Gastrocnemius medialis (tissue), 4 donors: Measurements from ENCODE around the gene FDX1. TPM values are rescaled to one million over a fixed set of nuclear protein-coding genes. Genes with fewer than 3 reads are reported as not detected.

Experiments
- ATAC-seq, 2 donors: fragments of 150-250 bp; one replicate each; pipeline ENCODE4 v1.9.1; 2016
- DNase-seq, 2 donors: peaks; one replicate each; pipeline ENCODE4 v3.0.0-alpha.2; 2019
- H3K27ac ChIP-seq, 4 donors: fragments of 200-600 bp; sonication (generic); 1 replicate in 1 of 4; 2 replicates in 3 of 4; pipeline ENCODE4 v1.5.1; 2016 to 2018; ENCODE audit warnings: mild to moderate bottlenecking in 2 of 4, moderate library complexity in 1 of 4
- H3K27me3 ChIP-seq, 3 donors: fragments of 200-600 bp; sonication (generic) in 2 of 3; 1 replicate in 1 of 3; 2 replicates in 2 of 3; pipeline versions ENCODE4 v1.5.1 to v1.6.0; 2016 to 2019; ENCODE audit warnings: mild to moderate bottlenecking in 1 of 3, moderate library complexity in 1 of 3
- H3K36me3 ChIP-seq, 2 donors: fragments of 200-600 bp; sonication (generic) in 1 of 2; one replicate each; pipeline ENCODE4 v1.5.1; 2017 to 2018
- H3K4me1 ChIP-seq, 2 donors: fragments of 200-600 bp; sonication (generic) in 1 of 2; one replicate each; pipeline ENCODE4 v1.5.1; 2016 to 2017; ENCODE audit warnings: mild to moderate bottlenecking in 2 of 2
- H3K4me3 ChIP-seq, 4 donors: fragments of 200-600 bp; sonication (generic) in 3 of 4; 1 replicate in 1 of 4; 2 replicates in 3 of 4; pipeline ENCODE4 v1.5.1; 2016 to 2019; ENCODE audit warnings: mild to moderate bottlenecking in 2 of 4
- H3K9me3 ChIP-seq, 3 donors: fragments of 200-600 bp; sonication (generic) in 2 of 3; 1 replicate in 1 of 3; 2 replicates in 2 of 3; pipeline ENCODE4 v1.5.1; 2016 to 2019
- POLR2A ChIP-seq, 2 donors: fragments of 450-650 bp; IDR thresholded peaks; one replicate each; pipeline ENCODE4 v1.6.1; 2017; ENCODE audit warnings: antibody characterized with exemption in 2 of 2, mild to moderate bottlenecking in 2 of 2, moderate library complexity in 2 of 2
- in situ Hi-C, 4 donors: fragments of 200-750 bp; cut with MboI; loops; one replicate each; pipeline versions ENCODE4 v1.15.0 to v1.8.0; 2017; ENCODE audit warnings: low sequenced_read_pairs in 4 of 4
- intact Hi-C: fragments of 100-400 bp; cut with DNase I; formaldehyde crosslinking; loops from one replicate; pipeline ENCODE4 v1.15.1; 2023; ENCODE audit warnings: low total_unique reads
- total RNA-seq, 4 donors: library from RNA; depleted of rRNA; stranded (reverse); fragments of >200 nt; gene quantifications; one replicate each; pipeline versions ENCODE4 v1.1.0 to v1.2.3, GENCODE V29; 2016
- TF ChIP-seq, protein P1 (sequence below), 5 experiments: fragments of 450-650 bp in 3 of 5; fragments of 200-600 bp in 2 of 5; sonication (generic) in 2 of 5; IDR thresholded peaks in 4 of 5; conservative IDR thresholded peaks in 1 of 5; 1 replicate in 4 of 5; 2 replicates in 1 of 5; pipeline ENCODE4 v1.5.1; 2016 to 2019; ENCODE audit warnings: antibody characterized with exemption in 5 of 5, mild to moderate bottlenecking in 3 of 5, moderate library complexity in 3 of 5

FDX1 gene
- total RNA-seq, 4 donors from 2014 or later: 13.3 to 25.0 (median 21.3) TPM

DNA sequence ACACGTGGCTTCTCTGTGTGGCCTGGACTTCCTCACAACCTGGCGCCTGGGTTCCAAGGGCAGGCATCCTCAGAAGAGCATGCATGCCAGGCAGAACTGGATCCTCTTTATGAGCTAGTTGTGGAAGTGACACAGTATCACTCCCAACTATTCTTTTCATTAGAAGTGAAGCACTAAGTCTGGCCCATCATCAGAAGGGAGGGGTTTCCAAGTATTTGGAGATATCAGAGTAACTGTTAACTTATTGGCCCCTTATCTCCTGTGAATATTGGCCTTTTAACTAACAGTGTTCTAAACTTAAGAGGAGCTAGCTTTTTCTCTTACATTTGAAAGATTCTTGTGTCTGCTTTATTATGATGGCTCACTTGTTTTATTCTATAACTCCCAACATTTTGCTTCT, 35.5 kb downstream of the FDX1 start:
- Histone ChIP-seq H3K36me3 (peaks cover 0 to 12% of the 10 kb centered on the region in 2 donors), H3K4me3 (no peak overlapping the region), H3K4me1 (no peaks in the 10 kb centered on the region), H3K27me3 (no peaks in the 10 kb centered on the region), H3K9me3 (no peaks in the 10 kb centered on the region), H3K27ac (no peak overlapping the region)
- intact Hi-C loops: no loop called here
- no peak for DNase-seq
- ATAC-seq: no peak
- in situ Hi-C loops: loop anchor here in 3 of 4 donors (10.0 to 25.0 kb wide), 2 partner anchors 770 to 772 kb away; partner anchors contain the start of gene POU2AF2 (in 1 of the 3)
- no peak for TF ChIP-seq POLR2A (IDR thresholded peaks at IDR 0.05)
- TF ChIP-seq, protein P1, sequence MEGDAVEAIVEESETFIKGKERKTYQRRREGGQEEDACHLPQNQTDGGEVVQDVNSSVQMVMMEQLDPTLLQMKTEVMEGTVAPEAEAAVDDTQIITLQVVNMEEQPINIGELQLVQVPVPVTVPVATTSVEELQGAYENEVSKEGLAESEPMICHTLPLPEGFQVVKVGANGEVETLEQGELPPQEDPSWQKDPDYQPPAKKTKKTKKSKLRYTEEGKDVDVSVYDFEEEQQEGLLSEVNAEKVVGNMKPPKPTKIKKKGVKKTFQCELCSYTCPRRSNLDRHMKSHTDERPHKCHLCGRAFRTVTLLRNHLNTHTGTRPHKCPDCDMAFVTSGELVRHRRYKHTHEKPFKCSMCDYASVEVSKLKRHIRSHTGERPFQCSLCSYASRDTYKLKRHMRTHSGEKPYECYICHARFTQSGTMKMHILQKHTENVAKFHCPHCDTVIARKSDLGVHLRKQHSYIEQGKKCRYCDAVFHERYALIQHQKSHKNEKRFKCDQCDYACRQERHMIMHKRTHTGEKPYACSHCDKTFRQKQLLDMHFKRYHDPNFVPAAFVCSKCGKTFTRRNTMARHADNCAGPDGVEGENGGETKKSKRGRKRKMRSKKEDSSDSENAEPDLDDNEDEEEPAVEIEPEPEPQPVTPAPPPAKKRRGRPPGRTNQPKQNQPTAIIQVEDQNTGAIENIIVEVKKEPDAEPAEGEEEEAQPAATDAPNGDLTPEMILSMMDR (IDR thresholded peaks at IDR 0.05 in 4 of 5, conservative IDR thresholded peaks at IDR 0.05 in 1 of 5): no peak

DNA sequence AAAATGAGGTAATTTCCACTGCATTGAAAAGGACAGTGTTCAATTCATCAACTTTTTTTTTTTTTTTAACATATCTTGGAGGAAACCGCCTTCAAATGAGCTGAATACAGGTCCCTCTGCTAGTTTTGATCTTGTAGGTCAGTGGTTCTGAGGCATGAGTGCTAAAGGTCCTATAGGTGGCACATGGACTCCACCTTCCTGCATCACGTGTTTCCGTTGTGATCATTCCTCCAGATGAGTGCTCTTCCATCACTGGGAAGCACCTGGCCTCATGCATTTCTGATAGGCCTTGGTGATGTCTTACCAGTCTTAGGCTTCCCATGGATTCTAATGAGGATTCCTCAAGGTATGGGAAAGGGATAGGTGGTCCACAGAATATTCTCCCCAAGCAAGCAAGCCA, 37.8 kb downstream of the FDX1 start:
- no peak for TF ChIP-seq POLR2A (IDR thresholded peaks at IDR 0.05)
- TF ChIP-seq, protein P1 (IDR thresholded peaks at IDR 0.05 in 4 of 5, conservative IDR thresholded peaks at IDR 0.05 in 1 of 5): no peak
- H3K4me3 ChIP-seq: no peak overlapping the region
- intact Hi-C loops: no loop called here
- no peak overlapping the region for H3K27ac ChIP-seq
- DNase-seq (no peak), ATAC-seq (no peak)
- in situ Hi-C loops: loop anchor here in 3 of 4 donors (10.0 to 25.0 kb wide), 2 partner anchors 767 to 770 kb away; partner anchors contain the start of gene POU2AF2 (in 1 of the 3)
- H3K4me1 ChIP-seq: no peaks in the 10 kb centered on the region
- no peaks in the 10 kb centered on the region for H3K27me3 ChIP-seq
- H3K9me3 ChIP-seq: no peaks in the 10 kb centered on the region
- H3K36me3 ChIP-seq: peaks cover 0 to 12% of the 10 kb centered on the region in 2 donors

GRCh38 chr11:110468121-110468520, 38.4 kb downstream of the FDX1 start:
- TF ChIP-seq, protein P1 (IDR thresholded peaks at IDR 0.05 in 4 of 5, conservative IDR thresholded peaks at IDR 0.05 in 1 of 5): no peak
- no peak for TF ChIP-seq POLR2A (IDR thresholded peaks at IDR 0.05)
- DNase-seq (no peak), ATAC-seq (no peak)
- in situ Hi-C loops (loop anchor here in 3 of 4 donors (10.0 to 25.0 kb wide), 2 partner anchors 767 to 769 kb away; partner anchors contain the start of gene POU2AF2 (in 1 of the 3)), intact Hi-C loops (no loop called here)
- Histone ChIP-seq H3K4me3 (no peak overlapping the region), H3K9me3 (no peaks in the 10 kb centered on the region), H3K27me3 (no peaks in the 10 kb centered on the region), H3K36me3 (peaks cover 0 to 12% of the 10 kb centered on the region in 2 donors), H3K4me1 (no peaks in the 10 kb centered on the region), H3K27ac (no peak overlapping the region)

- no peak overlapping the region for H3K27ac ChIP-seq
- H3K4me1 ChIP-seq: no peaks in the 10 kb centered on the region
- no peaks in the 10 kb centered on the region for H3K27me3 ChIP-seq
- no peak for TF ChIP-seq POLR2A (IDR thresholded peaks at IDR 0.05)
- TF ChIP-seq, protein P1 (IDR thresholded peaks at IDR 0.05 in 4 of 5, conservative IDR thresholded peaks at IDR 0.05 in 1 of 5): no peak
- no peaks in the 10 kb centered on the region for H3K9me3 ChIP-seq
- peaks cover 0 to 4% of the 10 kb centered on the region in 2 donors for H3K36me3 ChIP-seq
- DNase-seq (no peak), ATAC-seq (no peak)
- intact Hi-C loops: no loop called here
- no peak overlapping the region for H3K4me3 ChIP-seq
- in situ Hi-C loops: loop anchor here in 3 of 4 donors (10.0 to 25.0 kb wide), 2 partner anchors 766 to 768 kb away; partner anchors contain the start of gene POU2AF2 (in 1 of the 3)
These were observed 39.4 kb downstream of the FDX1 start for GRCh38 chr11:110469127-110469526.
